VCaP (cell line): Measurements from ENCODE around the gene ZNF526.

Experiments used
- H3K27ac ChIP-seq: fragments of 450-650 bp; 2 replicates; pipeline ENCODE4 v1.5.1; 2017
- CTCF ChIP-seq: fragments of 450-650 bp; conservative IDR thresholded peaks from 2 replicates; pipeline ENCODE4 v1.5.1; 2017; ENCODE audit warnings: mild to moderate bottlenecking, moderate library complexity

Gene ZNF526

GRCh38 chr19:42175952-42176648, 44.0 kb upstream of the ZNF526 start:
- peak overlapping the region; percentile 45 for H3K27ac ChIP-seq
- no peak for TF ChIP-seq CTCF

GRCh38 chr19:42176649-42176989, 43.5 kb upstream of the ZNF526 start:
- H3K27ac ChIP-seq = peak overlapping the region; percentile 45
- TF ChIP-seq CTCF = no peak

- H3K27ac ChIP-seq = peak overlapping the region; percentile 45
- TF ChIP-seq CTCF = peak; percentile 72
Observed at GRCh38 chr19:42176990-42177685, 43.0 kb upstream of the ZNF526 start.

GRCh38 chr19:42177686-42178019, 42.5 kb upstream of the ZNF526 start:
- TF ChIP-seq CTCF = no peak
- H3K27ac ChIP-seq = peak overlapping the region; percentile 45; the same call in 1 of the 2 replicates

GRCh38 chr19:42178791-42179674, 41.1 kb upstream of the ZNF526 start:
- peak; percentile 41 for TF ChIP-seq CTCF
- H3K27ac ChIP-seq = no peak overlapping the region

- peak; percentile 86 for TF ChIP-seq CTCF
Observed at GRCh38 chr19:42184401-42184861, 35.7 kb upstream of the ZNF526 start.

GRCh38 chr19:42185277-42185676, 34.8 kb upstream of the ZNF526 start:
- no peak for TF ChIP-seq CTCF
- H3K27ac ChIP-seq = no peak overlapping the region

More at GRCh38 chr19:42184401-42184861, 35.7 kb upstream of the ZNF526 start:
- H3K27ac ChIP-seq = no peak overlapping the region
